H9 (cell line): Measurements from ENCODE around the gene CENPC. TPM values are rescaled to one million over a fixed set of nuclear protein-coding genes. Genes with fewer than 3 reads are reported as not detected.

Experiments
- DNase-seq: peaks from one replicate; pipeline ENCODE4 v3.0.0-alpha.2; 2017
- H2AFZ ChIP-seq: one replicate; pipeline ENCODE4 v1.6.1; 2013; ENCODE audit warnings: mild to moderate bottlenecking, low read length, control low read depth, moderate library complexity
- H2AK5ac ChIP-seq: 2 replicates; pipeline ENCODE4 v1.6.1; 2013; ENCODE audit warnings: low read length, control low read depth, mixed read lengths; ENCODE audit not compliant: insufficient read length
- H2BK120ac ChIP-seq: one replicate; pipeline ENCODE4 v1.6.1; 2013; ENCODE audit warnings: low read depth, mild to moderate bottlenecking, low read length, control low read depth, inconsistent platforms; ENCODE audit not compliant: poor library complexity, severe bottlenecking
- H2BK12ac ChIP-seq: 2 replicates; pipeline ENCODE4 v1.6.1; 2013; ENCODE audit warnings: low read length, control low read depth, mixed read lengths, low read depth; ENCODE audit not compliant: insufficient read length
- H2BK15ac ChIP-seq: 2 replicates; pipeline ENCODE4 v1.6.1; 2013; ENCODE audit warnings: low read depth, low read length, control low read depth
- H2BK20ac ChIP-seq: one replicate; pipeline ENCODE4 v1.6.1; 2013; ENCODE audit warnings: low read depth, mild to moderate bottlenecking, low read length, control low read depth, inconsistent platforms; ENCODE audit not compliant: poor library complexity, severe bottlenecking
- H2BK5ac ChIP-seq: 2 replicates; pipeline ENCODE4 v1.6.1; 2013; ENCODE audit warnings: low read length, control low read depth, mixed read lengths; ENCODE audit not compliant: insufficient read length
- H3K14ac ChIP-seq: 2 replicates; pipeline ENCODE4 v1.6.1; 2013; ENCODE audit warnings: low read length, control low read depth; ENCODE audit not compliant: insufficient read depth
- H3K18ac ChIP-seq: 2 replicates; pipeline ENCODE4 v1.6.1; 2013; ENCODE audit warnings: low read depth, mild to moderate bottlenecking, mixed read lengths, low read length, control low read depth; ENCODE audit not compliant: insufficient read length
- H3K23ac ChIP-seq: 2 replicates; pipeline ENCODE4 v1.6.1; 2013; ENCODE audit warnings: low read length, control low read depth, mixed read lengths, low read depth; ENCODE audit not compliant: insufficient read length
- H3K23me2 ChIP-seq: 2 replicates; pipeline ENCODE4 v1.6.1; 2013; ENCODE audit warnings: low read depth, mild to moderate bottlenecking, mixed read lengths, low read length, control low read depth; ENCODE audit not compliant: insufficient read length, poor library complexity, severe bottlenecking
- H3K27ac ChIP-seq: 2 replicates; pipeline ENCODE4 v1.5.1; 2013; ENCODE audit warnings: low read length, control low read depth, mixed read lengths, low read depth; ENCODE audit not compliant: insufficient read length
- H3K27me3 ChIP-seq: 2 replicates; pipeline ENCODE4 v1.6.1; 2013; ENCODE audit warnings: low read length, control low read depth, inconsistent platforms; ENCODE audit not compliant: insufficient read depth
- H3K4ac ChIP-seq: 2 replicates; pipeline ENCODE4 v1.6.1; 2013; ENCODE audit warnings: low read depth, mild to moderate bottlenecking, control low read depth, inconsistent platforms, low read length, moderate library complexity
- H3K4me1 ChIP-seq: 2 replicates; pipeline ENCODE4 v1.6.1; 2013; ENCODE audit warnings: low read length, control low read depth, inconsistent platforms; ENCODE audit not compliant: insufficient read depth
- H3K4me2 ChIP-seq: 2 replicates; pipeline ENCODE4 v1.6.1; 2013; ENCODE audit warnings: low read length, control low read depth, mixed read lengths; ENCODE audit not compliant: insufficient read length, insufficient read depth
- H3K56ac ChIP-seq: 2 replicates; pipeline ENCODE4 v1.6.1; 2013; ENCODE audit warnings: low read depth, mild to moderate bottlenecking, mixed read lengths, low read length, control low read depth; ENCODE audit not compliant: insufficient read length
- H3K79me1 ChIP-seq: 2 replicates; pipeline ENCODE4 v1.6.1; 2013; ENCODE audit warnings: low read depth, mild to moderate bottlenecking, moderate library complexity, low read length, control low read depth, inconsistent platforms; ENCODE audit not compliant: insufficient read depth, poor library complexity, severe bottlenecking
- H3K79me2 ChIP-seq: 2 replicates; pipeline ENCODE4 v1.6.1; 2013; ENCODE audit warnings: low read length, control low read depth, inconsistent platforms; ENCODE audit not compliant: insufficient read depth
- H3K9ac ChIP-seq: 2 replicates; pipeline ENCODE4 v1.6.1; 2013; ENCODE audit warnings: low read length, control low read depth, mixed read lengths; ENCODE audit not compliant: insufficient read length; ENCODE audit errors: extremely low read depth
- H3K9me3 ChIP-seq: one replicate; pipeline ENCODE4 v1.6.1; 2013; ENCODE audit warnings: low read depth, low read length, inconsistent platforms; ENCODE audit not compliant: control insufficient read depth
- H3T11ph ChIP-seq: one replicate; pipeline ENCODE4 v1.6.1; 2013; ENCODE audit warnings: mild to moderate bottlenecking, low read length, control low read depth, inconsistent platforms
- H4K20me1 ChIP-seq: one replicate; pipeline ENCODE4 v1.6.1; 2013; ENCODE audit not compliant: control insufficient read depth, insufficient read length, insufficient read depth
- H4K5ac ChIP-seq: 2 replicates; pipeline ENCODE4 v1.6.1; 2013; ENCODE audit warnings: low read depth, mild to moderate bottlenecking, mixed read lengths, low read length, control low read depth; ENCODE audit not compliant: insufficient read length
- H4K8ac ChIP-seq: replicated peaks from 2 replicates; pipeline ENCODE4 v1.6.1; 2013; ENCODE audit warnings: low read length, control low read depth, mixed read lengths, low read depth; ENCODE audit not compliant: insufficient read length
- H4K91ac ChIP-seq: 2 replicates; pipeline ENCODE4 v1.6.1; 2013; ENCODE audit warnings: low read depth, mild to moderate bottlenecking, moderate library complexity, mixed read lengths, low read length, control low read depth; ENCODE audit not compliant: insufficient read length
- H3K27ac Mint-ChIP-seq, 3 experiments: 2 replicates in 2 of 3; 3 replicates in 1 of 3; pipeline ENCODE4 v1.8.0; 2020 to 2021; ENCODE audit warnings: mixed read lengths in 3 of 3, mild to moderate bottlenecking in 1 of 3, moderate library complexity in 1 of 3
- H3K27me3 Mint-ChIP-seq: 2 replicates; pipeline ENCODE4 v1.8.0; 2021; ENCODE audit warnings: low read depth, mild to moderate bottlenecking, moderate library complexity, mixed read lengths
- H3K36me3 Mint-ChIP-seq, 3 experiments: 2 replicates in 2 of 3; 3 replicates in 1 of 3; pipeline ENCODE4 v1.8.0; 2020 to 2021; ENCODE audit warnings: low read depth in 3 of 3, mixed read lengths in 3 of 3; ENCODE audit not compliant: insufficient read depth in 1 of 3
- H3K4me1 Mint-ChIP-seq, 2 experiments: 2 replicates each; pipeline ENCODE4 v1.8.0; 2020; ENCODE audit warnings: mixed read lengths in 2 of 2
- H3K4me3 Mint-ChIP-seq, 2 experiments: 2 replicates in 1 of 2; 3 replicates in 1 of 2; pipeline ENCODE4 v1.8.0; 2020 to 2021; ENCODE audit warnings: mild to moderate bottlenecking in 2 of 2, mixed read lengths in 2 of 2, moderate library complexity in 1 of 2
- H3K9me3 Mint-ChIP-seq, 2 experiments: 2 replicates in 1 of 2; 3 replicates in 1 of 2; pipeline ENCODE4 v1.8.0; 2020; ENCODE audit warnings: mild to moderate bottlenecking in 2 of 2, mixed read lengths in 2 of 2, moderate library complexity in 1 of 2
- CTCF ChIP-seq: fragments of 200-600 bp; sonication (generic); conservative IDR thresholded peaks from 3 replicates; pipeline ENCODE4 v1.8.0; 2021; ENCODE audit warnings: antibody characterized with exemption, mild to moderate bottlenecking
- WGBS: extraction: QIAGEN DNeasy Blood & Tissue Kit; methylation state at CpG from one replicate; pipeline ENCODE4 v1.1.7; 2013; ENCODE audit warnings: missing lambda C conversion rate, low lambda C conversion rate, mixed read lengths; ENCODE audit not compliant: insufficient read length; ENCODE audit errors: extremely low coverage; 5-methylcytosine and 5-hydroxymethylcytosine counted together
- total RNA-seq: library from RNA; stranded (reverse); gene quantifications from 2 replicates; pipeline ENCODE4 v1.2.1, GENCODE V29; 2021

Gene CENPC
- total RNA-seq, 1 experiment from 2014 or later, result 18.8 TPM

GRCh38 chr4:67570537-67570936 lies 25.2 kb upstream of the CENPC start:
- Histone ChIP-seq H2BK12ac (no peak overlapping the region), H3K14ac (no peak overlapping the region), H3K18ac (no peak overlapping the region), H2BK20ac (no peak overlapping the region), H3K4ac (no peak overlapping the region), H4K91ac (no peak overlapping the region), H4K8ac (no peak overlapping the region), H3K4me2 (no peak overlapping the region), H3K4me1 (no peaks in the 10 kb centered on the region), H4K20me1 (no peaks in the 10 kb centered on the region), H2BK5ac (no peak overlapping the region), H3K9ac (no peak overlapping the region), H3T11ph (no peak overlapping the region), H3K23ac (no peak overlapping the region), H3K27me3 (no peaks in the 10 kb centered on the region), H2BK120ac (no peak overlapping the region), H3K79me1 (no peaks in the 10 kb centered on the region), H3K79me2 (no peaks in the 10 kb centered on the region), H2AK5ac (no peak overlapping the region), H3K27ac (no peak overlapping the region), H4K5ac (no peak overlapping the region), H3K56ac (no peak overlapping the region), H2BK15ac (no peak overlapping the region), H3K9me3 (no peaks in the 10 kb centered on the region), H3K23me2 (no peaks in the 10 kb centered on the region), H2AFZ (no peak overlapping the region)
- Mint-ChIP-seq H3K27ac (peak overlapping the region in 1 of 3 experiments; percentile 97; a peak in 1 of 7 replicates), H3K4me1 (peaks cover 4 to 5% of the 10 kb centered on the region in 2 experiments), H3K9me3 (no peaks in the 10 kb centered on the region), H3K36me3 (no peaks in the 10 kb centered on the region), H3K4me3 (no peak overlapping the region), H3K27me3 (no peaks in the 10 kb centered on the region)
- no peak for TF ChIP-seq CTCF
- no CpG with 5 or more reads among the region's 1 CpG for WGBS
- no peak for DNase-seq
